OCI-LY1 (cell line): ENCODE measurements around the gene GPBAR1.

Experiments
- CTCF ChIP-seq: fragments of 200-600 bp; sonication (generic), shearing (Covaris generic); IDR thresholded peaks from 2 replicates; pipeline ENCODE4 v1.5.1; 2017; ENCODE audit warnings: mild to moderate bottlenecking, antibody characterized with exemption, low read length, moderate library complexity, mixed read lengths
- EZH2 ChIP-seq: fragments of 200-600 bp; sonication (generic), shearing (Covaris generic); IDR thresholded peaks from 2 replicates; pipeline ENCODE4 v1.8.0; 2017; ENCODE audit warnings: borderline replicate concordance, mixed run types, mild to moderate bottlenecking, antibody characterized with exemption, low read length, moderate library complexity, mixed read lengths

- TF ChIP-seq CTCF (no peak), EZH2 (no peak)
Measured at GRCh38 chr2:218218268-218219185, 42.3 kb upstream of the GPBAR1 start.
